Omental fat pad (tissue), 4 donors: ENCODE measurements around the gene EOMES. TPM values are rescaled to one million over a fixed set of nuclear protein-coding genes. Genes with fewer than 3 reads are reported as not detected.

ENCODE experiments used
- ATAC-seq: fragments of 150-250 bp; one replicate; pipeline ENCODE4 v1.9.1; 2016; ENCODE audit warnings: mild to moderate bottlenecking, moderate library complexity; ENCODE audit not compliant: low FRiP score
- DNase-seq: peaks from one replicate; pipeline ENCODE4 v3.0.0-alpha.2; 2019; ENCODE audit warnings: low spot score
- total RNA-seq, 4 donors: library from RNA; depleted of rRNA; stranded (reverse); fragments of >200 nt; gene quantifications; one replicate each; pipeline ENCODE4 v1.1.0, GENCODE V29; 2016
- TF ChIP-seq, protein P1 (sequence below), 3 donors: fragments of 450-650 bp; IDR thresholded peaks; one replicate each; pipeline ENCODE4 v1.5.1; 2016 to 2017; ENCODE audit warnings: antibody characterized with exemption in 3 of 3, mild to moderate bottlenecking in 3 of 3, moderate library complexity in 2 of 3

EOMES gene
- total RNA-seq, 4 donors from 2014 or later: 0.19 to 0.63 (median 0.48) TPM; not detected in 1

DNA sequence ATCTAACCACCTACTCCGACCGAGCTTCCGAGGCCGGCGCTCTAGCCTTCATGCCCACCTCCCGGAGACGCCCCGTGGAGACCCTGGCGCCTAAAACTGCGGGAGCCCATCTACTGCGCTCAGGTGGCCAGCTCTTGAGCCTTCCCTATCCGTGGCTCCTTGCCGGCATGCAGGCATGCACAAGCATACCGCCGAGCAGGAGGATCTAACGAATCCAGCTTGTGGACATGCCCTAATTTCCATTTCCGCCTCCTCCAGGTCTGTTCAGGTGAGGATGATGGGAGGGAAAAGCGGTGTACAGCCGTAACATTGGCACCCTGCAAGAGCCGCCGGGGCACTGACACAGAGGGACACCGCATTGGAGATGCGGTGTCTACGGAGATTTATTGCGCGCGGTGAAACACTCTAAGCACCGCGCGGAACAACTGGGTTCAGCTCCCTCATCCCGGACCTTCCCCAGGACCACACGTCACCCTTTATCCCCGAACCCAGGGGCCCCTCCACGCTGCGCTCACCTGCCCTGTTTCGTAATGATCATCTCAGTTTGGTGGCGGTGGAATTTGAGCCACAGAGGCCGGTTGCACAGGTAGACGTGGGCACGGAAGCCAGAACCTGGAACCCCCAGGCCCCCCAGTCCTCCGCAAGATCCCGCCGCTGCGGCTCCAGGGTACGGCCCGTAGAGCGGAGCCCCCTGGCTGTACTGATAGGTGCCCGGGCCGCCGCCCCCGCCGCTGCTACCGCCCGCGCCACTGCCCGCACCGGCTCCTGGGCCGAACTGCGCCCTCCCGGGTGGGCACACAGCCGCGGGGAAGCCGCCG lies 1.0 kb downstream of the EOMES start:
- TF ChIP-seq, protein P1, sequence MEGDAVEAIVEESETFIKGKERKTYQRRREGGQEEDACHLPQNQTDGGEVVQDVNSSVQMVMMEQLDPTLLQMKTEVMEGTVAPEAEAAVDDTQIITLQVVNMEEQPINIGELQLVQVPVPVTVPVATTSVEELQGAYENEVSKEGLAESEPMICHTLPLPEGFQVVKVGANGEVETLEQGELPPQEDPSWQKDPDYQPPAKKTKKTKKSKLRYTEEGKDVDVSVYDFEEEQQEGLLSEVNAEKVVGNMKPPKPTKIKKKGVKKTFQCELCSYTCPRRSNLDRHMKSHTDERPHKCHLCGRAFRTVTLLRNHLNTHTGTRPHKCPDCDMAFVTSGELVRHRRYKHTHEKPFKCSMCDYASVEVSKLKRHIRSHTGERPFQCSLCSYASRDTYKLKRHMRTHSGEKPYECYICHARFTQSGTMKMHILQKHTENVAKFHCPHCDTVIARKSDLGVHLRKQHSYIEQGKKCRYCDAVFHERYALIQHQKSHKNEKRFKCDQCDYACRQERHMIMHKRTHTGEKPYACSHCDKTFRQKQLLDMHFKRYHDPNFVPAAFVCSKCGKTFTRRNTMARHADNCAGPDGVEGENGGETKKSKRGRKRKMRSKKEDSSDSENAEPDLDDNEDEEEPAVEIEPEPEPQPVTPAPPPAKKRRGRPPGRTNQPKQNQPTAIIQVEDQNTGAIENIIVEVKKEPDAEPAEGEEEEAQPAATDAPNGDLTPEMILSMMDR (IDR thresholded peaks at IDR 0.05): no peak
- DNase-seq (no peak), ATAC-seq (no peak)

DNA sequence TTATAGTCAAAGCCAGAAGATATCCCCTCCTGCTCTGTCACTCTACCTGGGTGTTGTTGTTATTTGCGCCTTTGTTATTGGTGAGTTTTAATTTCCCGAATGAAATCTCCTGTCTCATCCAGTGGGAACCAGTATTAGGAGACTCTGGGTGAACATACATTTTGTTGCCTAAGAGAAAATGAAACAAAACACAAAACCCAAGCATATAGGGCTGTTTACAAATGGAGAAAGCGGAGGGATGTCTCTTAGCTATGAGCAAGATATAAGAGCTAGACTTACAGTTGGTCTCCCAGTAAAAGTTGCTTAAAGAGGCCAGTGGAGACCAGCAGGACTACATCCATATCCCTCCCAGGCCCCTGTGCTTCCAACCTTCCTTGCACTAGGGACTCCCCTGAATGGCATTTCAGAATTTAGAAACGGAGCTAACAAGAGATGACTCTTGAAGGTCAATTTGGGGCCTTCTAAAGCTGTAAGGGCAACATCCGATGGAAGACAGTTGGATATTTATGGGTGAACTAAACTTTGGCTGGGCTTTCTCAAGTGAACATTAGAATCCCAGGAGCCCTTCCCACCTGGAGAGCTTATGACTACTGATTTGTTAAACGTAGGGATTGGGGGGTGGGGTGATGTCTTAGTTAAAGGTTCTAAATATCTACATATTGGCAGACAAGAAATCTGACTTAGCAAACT lies 2.7 kb downstream of the EOMES start:
- TF ChIP-seq, protein P1 (IDR thresholded peaks at IDR 0.05): no peak
- DNase-seq (no peak), ATAC-seq (no peak)

DNA sequence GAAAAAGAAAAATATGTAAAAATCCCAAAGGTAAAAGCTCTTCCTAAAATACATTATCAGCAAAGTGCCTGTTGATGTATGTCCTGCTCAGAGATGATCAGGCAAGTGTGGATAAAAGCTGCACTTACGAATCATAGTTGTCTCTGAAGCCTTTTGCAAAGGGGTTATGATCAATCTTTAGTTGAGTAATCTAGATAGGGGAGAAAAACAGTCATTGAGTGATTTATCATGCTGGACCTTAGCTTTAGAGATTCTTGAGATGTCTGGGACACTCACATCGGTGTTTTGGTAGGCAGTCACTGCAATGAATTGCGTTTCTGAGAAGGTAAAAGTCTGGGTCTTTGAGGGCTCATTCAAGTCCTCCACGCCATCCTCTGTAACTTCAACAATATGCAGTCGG lies 3.7 kb downstream of the EOMES start:
- DNase-seq: no peak
- TF ChIP-seq, protein P1 (IDR thresholded peaks at IDR 0.05): no peak
- no peak for ATAC-seq

DNA sequence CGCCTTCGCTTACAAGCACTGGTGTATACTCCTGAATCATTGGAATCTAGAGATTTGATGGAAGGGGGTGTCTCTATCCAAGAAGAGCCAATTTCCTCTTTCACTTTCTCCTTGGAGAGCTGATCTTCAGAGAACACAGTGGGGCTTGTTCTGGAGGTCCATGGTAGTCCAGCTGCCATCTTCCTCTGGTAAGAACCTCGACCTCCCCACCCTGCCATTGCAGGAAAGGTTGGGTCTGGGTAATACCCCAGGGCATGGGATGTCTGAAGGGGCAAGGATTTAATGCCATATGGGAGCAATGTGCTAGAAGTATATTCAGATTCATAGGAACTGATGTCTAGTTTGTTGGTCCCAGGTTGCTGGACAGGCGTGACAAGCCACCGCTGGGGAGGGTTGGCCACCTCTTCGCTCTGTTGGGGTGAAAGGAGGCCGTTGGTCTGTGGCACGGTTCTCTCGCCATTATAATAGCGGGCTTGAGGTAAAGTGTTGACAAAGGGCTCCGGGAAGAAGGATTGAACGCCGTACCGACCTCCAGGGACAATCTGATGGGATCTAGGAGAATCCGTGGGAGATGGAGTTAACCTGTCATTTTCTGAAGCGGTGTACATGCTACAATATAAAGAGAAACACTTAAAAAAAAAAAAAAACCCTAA lies 4.8 kb downstream of the EOMES start:
- TF ChIP-seq, protein P1 (IDR thresholded peaks at IDR 0.05): no peak
- ATAC-seq (no peak), DNase-seq (no peak)

DNA sequence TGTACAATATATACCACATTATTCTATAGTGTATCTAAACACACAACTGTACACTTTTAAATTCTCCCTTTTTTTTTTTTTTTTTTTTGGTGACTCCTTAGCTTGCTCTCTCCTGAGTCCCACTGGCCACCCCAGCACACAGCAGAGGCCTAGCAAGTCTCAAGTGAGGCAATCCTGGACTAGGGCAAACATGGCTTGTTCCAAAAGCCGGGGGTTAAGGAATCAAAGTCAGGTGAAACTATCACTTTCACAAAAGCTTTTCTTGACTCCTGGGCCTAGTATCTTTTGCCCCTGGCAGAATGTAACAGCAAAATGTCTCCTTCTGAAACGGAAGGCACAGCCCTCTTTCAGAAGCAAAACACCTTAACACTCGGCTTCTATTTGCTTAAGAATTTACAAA lies 5.8 kb downstream of the EOMES start:
- no peak for ATAC-seq
- TF ChIP-seq, protein P1 (IDR thresholded peaks at IDR 0.05): no peak
- DNase-seq: no peak

DNA sequence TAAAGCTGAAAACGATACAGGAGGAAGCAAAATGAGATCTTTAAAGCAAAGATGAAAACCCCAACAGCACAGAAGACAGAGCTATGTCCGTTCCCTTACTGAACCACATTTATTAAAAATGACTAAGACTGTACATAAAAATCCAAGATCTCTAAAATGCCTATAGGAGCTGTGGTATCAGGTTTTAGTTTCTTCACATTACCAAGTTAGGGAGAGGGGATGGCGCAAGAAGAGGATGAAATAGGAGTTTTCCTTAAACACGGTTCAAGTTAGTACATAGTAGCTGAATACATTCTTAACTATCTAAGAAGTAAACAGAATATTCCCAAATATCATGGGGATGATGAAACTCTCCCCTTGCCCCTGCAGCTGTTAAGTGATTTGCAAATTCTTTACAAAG lies 6.3 kb downstream of the EOMES start:
- TF ChIP-seq, protein P1 (IDR thresholded peaks at IDR 0.05): no peak
- ATAC-seq: no peak
- no peak for DNase-seq
